Smooth muscle cell (in vitro differentiated cells): ENCODE results near the gene BCL10. TPM values are rescaled to one million over a fixed set of nuclear protein-coding genes. Genes with fewer than 3 reads are reported as not detected.

Experiments
- DNase-seq: peaks from one replicate; lab custom pipeline; 2025; ENCODE audit not compliant: unreplicated experiment; lab: John Stamatoyannopoulos, UW
- H2AFZ ChIP-seq: fragments of 200-600 bp; sonication (generic); 2 replicates; pipeline ENCODE4 v1.6.0; 2016; ENCODE audit warnings: antibody characterized with exemption, low read depth, mild to moderate bottlenecking
- H3F3A ChIP-seq: fragments of 200-600 bp; sonication (generic); 2 replicates; pipeline ENCODE4 v1.6.0; 2017; ENCODE audit warnings: antibody characterized with exemption, low read depth
- H3K27ac ChIP-seq: fragments of 200-600 bp; sonication (generic); 2 replicates; pipeline ENCODE4 v1.5.1; 2016; ENCODE audit warnings: low read depth, mild to moderate bottlenecking
- H3K27me3 ChIP-seq: fragments of 200-600 bp; sonication (generic); 2 replicates; pipeline ENCODE4 v1.6.1; 2016; ENCODE audit warnings: low read depth, mild to moderate bottlenecking
- H3K36me3 ChIP-seq: fragments of 200-600 bp; sonication (generic); 2 replicates; pipeline ENCODE4 v1.5.1; 2016; ENCODE audit warnings: low read depth
- H3K4me1 ChIP-seq: fragments of 200-600 bp; sonication (generic); 2 replicates; pipeline ENCODE4 v1.5.1; 2016; ENCODE audit warnings: low read depth
- H3K4me2 ChIP-seq: fragments of 200-600 bp; sonication (generic); 2 replicates; pipeline ENCODE4 v1.6.0; 2016; ENCODE audit warnings: mild to moderate bottlenecking
- H3K4me3 ChIP-seq: fragments of 200-600 bp; sonication (generic); 2 replicates; pipeline ENCODE4 v1.5.1; 2016; ENCODE audit warnings: mild to moderate bottlenecking
- H3K79me2 ChIP-seq: fragments of 200-600 bp; sonication (generic); 2 replicates; pipeline ENCODE4 v1.6.0; 2016; ENCODE audit warnings: low read depth, mild to moderate bottlenecking
- H3K9ac ChIP-seq: fragments of 200-600 bp; sonication (generic); 2 replicates; pipeline ENCODE4 v1.6.0; 2016; ENCODE audit warnings: low read depth
- H3K9me3 ChIP-seq: fragments of 200-600 bp; sonication (generic); replicated peaks from 2 replicates; pipeline ENCODE4 v1.5.1; 2016; ENCODE audit warnings: low read depth
- H4K20me1 ChIP-seq: fragments of 200-600 bp; sonication (generic); 2 replicates; pipeline ENCODE4 v1.6.0; 2016; ENCODE audit warnings: low read depth
- WGBS: methylation state at CpG from one replicate; pipeline ENCODE4 v1.1.7; 2016; ENCODE audit warnings: low lambda C conversion rate; 5-methylcytosine and 5-hydroxymethylcytosine counted together
- polyA plus RNA-seq: library from polyadenylated mRNA; unstranded; fragments of >200 nt; fragmentation: Nextera tagmentation; extraction: Ambion mirVana; gene quantifications from 2 replicates; pipeline ENCODE4 v1.2.1, GENCODE V29; 2016
- total RNA-seq: library from RNA; depleted of rRNA; stranded (reverse); fragments of >200 nt; gene quantifications from 2 replicates; pipeline ENCODE4 v1.2.3, GENCODE V29; 2014
- TF ChIP-seq, protein P1 (sequence below): fragments of 200-600 bp; sonication (generic); IDR thresholded peaks from 2 replicates; pipeline ENCODE4 v1.5.1; 2017; ENCODE audit warnings: borderline replicate concordance, mild to moderate bottlenecking, antibody characterized with exemption; ENCODE audit not compliant: insufficient read depth, poor library complexity, severe bottlenecking

Gene BCL10
- total and polyA plus RNA-seq, 2 experiments from 2014 or later, result 21.4 to 34.3 TPM

DNA sequence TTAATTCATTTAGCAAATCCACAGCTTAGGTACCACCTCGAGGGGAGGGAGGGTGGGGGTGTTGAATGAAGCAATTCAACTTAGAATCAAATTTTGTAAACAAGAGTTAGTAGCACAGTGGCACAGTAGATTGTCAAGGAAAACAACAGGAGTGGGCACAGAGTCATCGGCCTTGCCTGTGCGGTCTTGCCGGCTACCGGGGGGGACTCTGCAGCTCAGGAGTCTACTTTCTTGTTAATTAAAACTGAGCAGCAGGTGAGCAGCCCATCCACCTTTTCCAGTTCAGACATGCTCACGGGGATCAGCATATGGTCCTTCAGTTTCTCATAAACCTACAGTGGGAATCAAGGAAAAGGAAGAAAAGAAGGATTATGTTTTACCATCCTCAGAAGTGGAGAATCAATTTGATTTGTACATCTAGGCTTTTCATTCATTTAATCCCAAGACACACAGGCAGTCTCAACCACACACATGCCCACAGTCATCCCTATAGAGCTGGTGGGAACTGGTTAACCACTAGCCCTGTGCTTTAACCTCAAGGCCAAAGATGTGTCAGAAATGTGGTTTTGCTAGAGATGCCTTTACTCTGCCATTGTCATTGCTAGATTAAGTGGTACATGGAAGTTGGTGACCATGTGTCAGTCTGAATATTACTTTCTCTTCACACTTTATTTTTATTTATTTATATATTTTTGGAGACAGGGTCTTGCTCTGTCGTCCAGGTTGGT, 45.0 kb upstream of the BCL10 start:
- Histone ChIP-seq H3K4me3 (no peak overlapping the region), H3K36me3 (no peaks in the 10 kb centered on the region), H3K9me3 (no peaks in the 10 kb centered on the region), H4K20me1 (no peaks in the 10 kb centered on the region), H3K27me3 (no peaks in the 10 kb centered on the region), H3F3A (no peaks in the 10 kb centered on the region), H3K79me2 (no peaks in the 10 kb centered on the region), H2AFZ (no peak overlapping the region), H3K27ac (no peak overlapping the region), H3K4me1 (no peaks in the 10 kb centered on the region), H3K9ac (no peak overlapping the region), H3K4me2 (no peak overlapping the region)
- TF ChIP-seq, protein P1, sequence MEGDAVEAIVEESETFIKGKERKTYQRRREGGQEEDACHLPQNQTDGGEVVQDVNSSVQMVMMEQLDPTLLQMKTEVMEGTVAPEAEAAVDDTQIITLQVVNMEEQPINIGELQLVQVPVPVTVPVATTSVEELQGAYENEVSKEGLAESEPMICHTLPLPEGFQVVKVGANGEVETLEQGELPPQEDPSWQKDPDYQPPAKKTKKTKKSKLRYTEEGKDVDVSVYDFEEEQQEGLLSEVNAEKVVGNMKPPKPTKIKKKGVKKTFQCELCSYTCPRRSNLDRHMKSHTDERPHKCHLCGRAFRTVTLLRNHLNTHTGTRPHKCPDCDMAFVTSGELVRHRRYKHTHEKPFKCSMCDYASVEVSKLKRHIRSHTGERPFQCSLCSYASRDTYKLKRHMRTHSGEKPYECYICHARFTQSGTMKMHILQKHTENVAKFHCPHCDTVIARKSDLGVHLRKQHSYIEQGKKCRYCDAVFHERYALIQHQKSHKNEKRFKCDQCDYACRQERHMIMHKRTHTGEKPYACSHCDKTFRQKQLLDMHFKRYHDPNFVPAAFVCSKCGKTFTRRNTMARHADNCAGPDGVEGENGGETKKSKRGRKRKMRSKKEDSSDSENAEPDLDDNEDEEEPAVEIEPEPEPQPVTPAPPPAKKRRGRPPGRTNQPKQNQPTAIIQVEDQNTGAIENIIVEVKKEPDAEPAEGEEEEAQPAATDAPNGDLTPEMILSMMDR, result no peak
- DNase-seq, result no peak
- WGBS, result 86% methylated on average over 7 of the region's 7 CpGs

DNA sequence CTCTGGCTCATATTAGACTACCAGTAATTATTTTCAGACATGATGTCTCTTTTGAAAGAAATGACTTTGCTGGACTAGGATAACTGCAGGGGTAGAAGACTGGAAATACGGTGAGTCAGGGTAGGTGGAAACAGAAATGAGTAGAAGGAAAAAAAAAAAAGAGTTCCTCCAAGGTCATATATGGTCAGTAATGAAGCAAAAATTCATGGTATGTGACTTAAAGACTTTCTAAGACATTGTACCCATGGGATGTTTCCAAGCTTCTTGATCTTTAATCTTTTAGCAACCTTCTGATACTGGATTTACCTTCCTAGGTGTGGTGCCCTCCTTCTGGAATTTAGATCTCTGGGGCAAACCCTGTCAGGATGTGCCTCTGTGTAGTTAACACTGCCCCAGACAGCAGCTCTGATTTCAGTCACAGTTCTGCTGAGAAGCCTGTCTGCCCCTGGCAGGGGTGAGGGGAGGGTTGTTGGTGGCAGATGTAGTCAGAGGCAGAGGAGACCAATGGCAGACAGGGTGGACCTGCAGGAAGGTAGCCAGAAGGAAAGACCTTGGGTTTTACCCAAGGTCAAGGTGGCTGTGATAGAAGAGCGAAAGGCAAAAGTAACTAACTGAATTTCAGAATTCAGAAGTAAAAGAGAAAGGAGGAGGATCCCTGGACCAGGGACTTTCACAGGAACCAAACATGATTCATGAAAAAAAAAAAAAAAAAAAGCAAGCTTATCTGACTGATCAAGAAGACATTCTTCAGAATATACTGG, 44.1 kb upstream of the BCL10 start:
- no peak for DNase-seq
- H3K36me3 ChIP-seq, result no peaks in the 10 kb centered on the region
- no peak overlapping the region for H3K9ac ChIP-seq
- H3K27ac ChIP-seq, result peak overlapping the region; percentile 50
- H3K9me3 ChIP-seq, result no peaks in the 10 kb centered on the region
- H3K79me2 ChIP-seq, result no peaks in the 10 kb centered on the region
- no peaks in the 10 kb centered on the region for H3K4me1 ChIP-seq
- WGBS, result 55% methylated on average over 2 of the region's 2 CpGs
- H2AFZ ChIP-seq, result no peak overlapping the region
- H4K20me1 ChIP-seq, result no peaks in the 10 kb centered on the region
- H3K4me2 ChIP-seq, result peak overlapping the region; percentile 46
- no peaks in the 10 kb centered on the region for H3K27me3 ChIP-seq
- no peak overlapping the region for H3K4me3 ChIP-seq
- TF ChIP-seq, protein P1, result no peak
- no peaks in the 10 kb centered on the region for H3F3A ChIP-seq

DNA sequence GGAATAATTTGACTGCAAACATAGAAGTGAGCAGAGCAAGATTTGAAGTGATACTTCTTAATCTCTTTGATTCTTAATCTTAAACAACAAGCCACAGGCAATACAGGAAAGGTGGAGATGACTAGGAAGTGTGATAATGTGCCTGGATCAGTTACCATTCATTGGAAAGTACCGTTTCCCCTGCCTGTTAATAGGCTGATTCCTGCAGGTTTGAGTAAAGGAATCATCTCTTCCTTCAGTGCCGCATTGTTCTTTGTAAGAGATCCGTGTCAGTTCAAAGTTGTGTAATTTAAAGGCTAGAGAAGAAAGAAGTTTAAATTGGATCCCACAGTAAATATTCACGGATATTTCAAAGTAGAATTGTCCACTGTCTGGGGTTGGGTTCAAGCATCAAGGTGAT, 43.5 kb upstream of the BCL10 start:
- no peaks in the 10 kb centered on the region for H3K27me3 ChIP-seq
- no peaks in the 10 kb centered on the region for H4K20me1 ChIP-seq
- no peak overlapping the region for H3K4me3 ChIP-seq
- H3K4me1 ChIP-seq, result peaks cover 3% of the 10 kb centered on the region
- TF ChIP-seq, protein P1, result no peak
- H3F3A ChIP-seq, result no peaks in the 10 kb centered on the region
- H2AFZ ChIP-seq, result no peak overlapping the region
- peak overlapping the region; percentile 46 for H3K4me2 ChIP-seq
- no peaks in the 10 kb centered on the region for H3K36me3 ChIP-seq
- peak overlapping the region; percentile 14 for H3K27ac ChIP-seq
- DNase-seq, result no peak
- H3K79me2 ChIP-seq, result no peaks in the 10 kb centered on the region
- no peaks in the 10 kb centered on the region for H3K9me3 ChIP-seq
- no peak overlapping the region for H3K9ac ChIP-seq
- WGBS, result 77% methylated on average over 4 of the region's 4 CpGs
